CD4-positive, CD25-positive, alpha-beta regulatory T cell (primary cell): Measurements from ENCODE around the gene ATOH7. TPM values are rescaled to one million over a fixed set of nuclear protein-coding genes. Genes with fewer than 3 reads are reported as not detected.

Source experiments
- ATAC-seq, 2 donors: fragments of 150-1000 bp; cut with Tn5 transposase; one replicate each; pipeline ENCODE4 v1.10.0; 2021; ENCODE audit warnings: low read depth in 2 of 2, moderate number of reproducible peaks in 2 of 2, moderate library complexity in 1 of 2
- DNase-seq, 3 donors: peaks; one replicate each; pipeline versions ENCODE4 v3.0.0 to v3.0.0-alpha.2; 2012 to 2022; ENCODE audit warnings: mixed read lengths in 1 of 3
- H3K27ac ChIP-seq: one replicate; pipeline ENCODE4 v1.7.0; 2013; ENCODE audit warnings: mild to moderate bottlenecking, low read length; ENCODE audit not compliant: insufficient read depth, poor library complexity, severe bottlenecking
- H3K27me3 ChIP-seq: one replicate; pipeline ENCODE4 v1.7.0; 2013; ENCODE audit warnings: low read length; ENCODE audit not compliant: control insufficient read depth, insufficient read depth
- H3K36me3 ChIP-seq: one replicate; pipeline ENCODE4 v1.7.0; 2013; ENCODE audit warnings: mild to moderate bottlenecking, low read length, moderate library complexity; ENCODE audit not compliant: control insufficient read depth, insufficient read depth
- H3K4me1 ChIP-seq: 2 replicates; pipeline ENCODE4 v1.7.0; 2013; ENCODE audit warnings: mild to moderate bottlenecking, low read length; ENCODE audit not compliant: insufficient read depth, control insufficient read depth, poor library complexity, severe bottlenecking
- H3K4me3 ChIP-seq: one replicate; pipeline ENCODE4 v1.7.0; 2013; ENCODE audit warnings: low read depth, mild to moderate bottlenecking, low read length, moderate library complexity
- H3K9me3 ChIP-seq, 2 experiments: 1 replicate in 1 of 2; 2 replicates in 1 of 2; pipeline ENCODE4 v1.7.0; 2013; ENCODE audit warnings: low read length in 2 of 2, mild to moderate bottlenecking in 1 of 2, moderate library complexity in 1 of 2; ENCODE audit not compliant: control insufficient read depth in 2 of 2
- H3K27ac Mint-ChIP-seq, 3 donors: one replicate each; pipeline ENCODE4 v1.8.0; 2020 to 2022; ENCODE audit warnings: mild to moderate bottlenecking in 3 of 3, mixed read lengths in 3 of 3, moderate library complexity in 2 of 3
- H3K27me3 Mint-ChIP-seq: one replicate; pipeline ENCODE4 v1.8.0; 2022; ENCODE audit warnings: mild to moderate bottlenecking, mixed read lengths
- H3K36me3 Mint-ChIP-seq: one replicate; pipeline ENCODE4 v1.8.0; 2020; ENCODE audit warnings: mixed read lengths
- H3K4me1 Mint-ChIP-seq, 4 donors: one replicate each; pipeline ENCODE4 v1.8.0; 2020 to 2022; ENCODE audit warnings: mixed read lengths in 4 of 4, mild to moderate bottlenecking in 1 of 4
- H3K4me3 Mint-ChIP-seq, 4 donors: one replicate each; pipeline ENCODE4 v1.8.0; 2020 to 2022; ENCODE audit warnings: mild to moderate bottlenecking in 4 of 4, mixed read lengths in 4 of 4, moderate library complexity in 3 of 4
- H3K9me3 Mint-ChIP-seq, 7 donors: one replicate each; pipeline ENCODE4 v1.8.0; 2020 to 2022; ENCODE audit warnings: mixed read lengths in 7 of 7, mild to moderate bottlenecking in 3 of 7, moderate library complexity in 2 of 7
- polyA plus RNA-seq, 4 donors: library from polyadenylated mRNA; unstranded; fragments of 300-500 nt; fragmentation: Illumina TruSeq; gene quantifications; one replicate each; pipeline ENCODE4 v1.2.3, GENCODE V29; 2021
- total RNA-seq: library from RNA; stranded (reverse); gene quantifications from one replicate; pipeline ENCODE4 v1.2.3, GENCODE V29; 2022

ATOH7 gene
- total and polyA plus RNA-seq, 5 donors from 2014 or later = not detected

DNA sequence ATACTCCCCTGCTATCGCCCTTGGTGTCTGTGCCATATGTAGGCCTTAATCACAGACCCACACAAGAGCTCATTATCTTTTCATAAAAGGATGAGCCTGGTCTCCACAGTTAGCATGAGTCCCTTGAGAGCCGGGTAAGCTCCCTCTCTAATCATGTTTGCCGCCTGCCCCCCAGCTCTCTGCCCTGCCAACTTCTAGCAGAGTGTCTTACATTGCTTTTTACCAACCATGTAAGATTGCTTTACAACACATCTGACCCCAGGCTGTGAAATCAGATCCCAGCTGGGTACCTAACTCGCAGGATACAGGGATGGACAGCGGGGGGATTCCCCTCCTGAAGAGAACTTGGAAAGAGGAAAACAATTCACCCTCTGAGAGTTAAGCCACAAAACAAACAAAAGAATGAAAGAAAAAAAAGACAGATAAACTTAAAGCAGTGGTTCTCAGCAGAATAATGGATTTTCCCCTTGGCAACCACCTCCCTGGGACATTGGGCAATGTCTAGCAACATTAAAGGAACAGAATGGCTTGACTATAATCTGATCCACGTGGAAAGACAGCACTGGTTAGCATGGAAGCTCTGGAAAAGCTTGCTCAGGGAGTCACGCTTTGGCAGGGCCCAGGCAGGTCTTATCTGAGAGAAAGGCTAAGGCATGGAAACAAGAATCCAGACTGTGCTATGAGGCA, 39.4 kb upstream of the ATOH7 start:
- Mint-ChIP-seq H3K27ac (no peak overlapping the region), H3K9me3 (peaks cover 0 to 8% (median 0%) of the 10 kb centered on the region in 7 donors), H3K27me3 (peaks cover 14% of the 10 kb centered on the region), H3K36me3 (no peaks in the 10 kb centered on the region), H3K4me3 (no peak overlapping the region), H3K4me1 (no peaks in the 10 kb centered on the region)
- H3K27ac ChIP-seq = no peak overlapping the region
- H3K36me3 ChIP-seq = no peaks in the 10 kb centered on the region
- DNase-seq (no peak), ATAC-seq (no peak)
- H3K9me3 ChIP-seq = no peaks in the 10 kb centered on the region
- H3K4me3 ChIP-seq = no peak overlapping the region
- H3K4me1 ChIP-seq = no peaks in the 10 kb centered on the region
- H3K27me3 ChIP-seq = no peaks in the 10 kb centered on the region

DNA sequence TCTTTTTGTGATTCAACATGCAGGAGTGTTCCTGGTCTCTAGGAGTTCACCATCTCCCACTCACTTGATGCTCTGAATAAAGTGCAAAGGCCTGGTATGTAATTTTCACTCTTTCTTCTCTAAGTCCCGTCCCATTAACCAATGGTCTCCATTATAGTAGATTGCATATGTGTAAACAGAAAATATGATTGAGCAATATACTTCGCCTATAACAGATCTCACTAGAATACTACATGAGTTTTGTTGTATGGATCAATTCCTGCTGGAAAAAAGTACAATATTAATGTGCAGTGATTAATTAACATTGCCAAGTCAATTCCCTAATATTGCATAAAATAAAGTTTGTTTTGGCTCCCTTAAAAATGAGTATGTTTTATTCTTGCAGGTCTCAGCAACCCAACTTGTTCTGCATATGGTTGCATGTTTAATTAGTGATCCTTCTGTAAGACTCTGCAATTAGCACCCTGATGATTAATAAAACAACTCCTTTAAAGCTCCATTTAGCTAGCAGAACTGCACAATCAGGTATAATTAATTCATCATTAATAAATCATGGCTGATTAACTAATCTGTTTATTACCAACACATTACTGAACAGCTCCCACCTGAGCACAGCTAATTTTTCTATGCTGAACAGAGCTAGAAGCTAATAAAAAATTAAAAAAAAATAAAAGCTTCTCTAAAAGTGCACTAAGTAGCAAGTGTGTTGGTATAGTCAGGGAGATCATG, 37.8 kb upstream of the ATOH7 start:
- H3K4me3 Mint-ChIP-seq = no peak overlapping the region
- H3K4me3 ChIP-seq = no peak overlapping the region
- peaks cover 14% of the 10 kb centered on the region for H3K27me3 Mint-ChIP-seq
- no peaks in the 10 kb centered on the region for H3K36me3 ChIP-seq
- no peaks in the 10 kb centered on the region for H3K36me3 Mint-ChIP-seq
- H3K4me1 ChIP-seq = no peaks in the 10 kb centered on the region
- DNase-seq = no peak
- no peak overlapping the region for H3K27ac Mint-ChIP-seq
- no peaks in the 10 kb centered on the region for H3K4me1 Mint-ChIP-seq
- no peaks in the 10 kb centered on the region for H3K9me3 ChIP-seq
- ATAC-seq = no peak
- no peaks in the 10 kb centered on the region for H3K27me3 ChIP-seq
- H3K9me3 Mint-ChIP-seq = peaks cover 0 to 5% (median 0%) of the 10 kb centered on the region in 7 donors
- H3K27ac ChIP-seq = no peak overlapping the region

DNA sequence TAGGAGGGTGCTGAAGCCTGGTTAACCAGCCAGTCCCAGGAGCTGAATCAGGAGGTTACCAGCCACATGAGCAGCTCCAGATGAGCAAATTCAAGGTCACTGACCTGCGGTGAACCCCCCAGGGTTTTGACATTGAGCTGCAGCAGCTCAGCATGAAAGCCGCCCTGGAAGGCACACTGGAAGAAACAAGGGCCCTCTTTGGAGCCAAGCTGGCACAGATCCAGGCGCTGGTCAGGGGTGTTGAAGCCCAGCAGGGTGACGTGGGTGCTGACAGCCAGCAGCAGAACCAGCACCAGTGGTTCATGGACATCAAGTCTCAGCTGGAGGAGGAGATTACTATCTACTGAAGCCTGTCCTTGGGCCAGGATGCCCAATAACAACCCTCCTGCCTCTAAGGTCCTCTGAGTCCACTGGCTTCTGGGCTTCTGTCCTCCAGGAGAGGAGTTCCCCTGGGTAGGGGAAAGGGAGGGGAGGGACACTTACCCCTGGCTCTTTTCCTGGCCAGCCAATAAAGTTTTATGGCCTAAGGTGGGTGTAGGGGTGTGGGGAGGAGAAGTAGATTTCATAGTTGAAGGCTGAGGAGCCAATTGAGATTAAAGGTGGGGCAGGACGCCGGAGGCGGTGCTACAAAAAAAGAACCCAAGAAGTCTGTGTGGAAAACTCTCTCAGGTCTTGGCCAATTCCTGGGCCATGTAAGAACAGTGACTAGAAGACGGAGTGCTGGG, 29.4 kb upstream of the ATOH7 start:
- ATAC-seq (no peak), DNase-seq (no peak)
- Histone ChIP-seq H3K4me1 (no peaks in the 10 kb centered on the region), H3K9me3 (no peaks in the 10 kb centered on the region), H3K27me3 (no peaks in the 10 kb centered on the region), H3K27ac (no peak overlapping the region), H3K36me3 (no peaks in the 10 kb centered on the region), H3K4me3 (no peak overlapping the region)
- peaks cover 21% of the 10 kb centered on the region for H3K27me3 Mint-ChIP-seq
- peaks cover 0 to 3% (median 0%) of the 10 kb centered on the region in 7 donors for H3K9me3 Mint-ChIP-seq
- no peak overlapping the region for H3K4me3 Mint-ChIP-seq
- H3K27ac Mint-ChIP-seq = no peak overlapping the region
- H3K36me3 Mint-ChIP-seq = no peaks in the 10 kb centered on the region
- H3K4me1 Mint-ChIP-seq = no peaks in the 10 kb centered on the region

DNA sequence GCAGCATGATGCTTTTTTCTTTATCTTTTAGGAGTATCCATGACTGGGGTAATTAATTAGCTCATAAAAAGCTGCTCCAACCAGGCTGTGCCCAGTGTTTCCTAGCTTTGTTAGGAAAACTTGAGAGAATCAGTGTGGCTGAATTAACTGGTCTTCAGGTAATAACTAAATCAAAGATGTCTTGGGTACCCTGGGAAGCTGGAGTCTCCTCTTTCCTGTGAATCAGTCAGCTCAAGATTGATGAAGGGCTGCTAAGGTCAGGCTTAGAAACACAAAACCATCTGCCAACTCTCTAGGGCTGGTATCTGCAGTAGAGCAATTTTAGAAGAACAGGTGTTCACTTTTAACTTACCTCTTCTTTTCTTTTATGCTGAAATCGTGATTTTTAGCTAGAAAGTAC, 21.4 kb upstream of the ATOH7 start:
- Histone ChIP-seq H3K36me3 (no peaks in the 10 kb centered on the region), H3K4me3 (no peak overlapping the region), H3K4me1 (no peaks in the 10 kb centered on the region), H3K9me3 (no peaks in the 10 kb centered on the region), H3K27me3 (peaks cover 6% of the 10 kb centered on the region), H3K27ac (no peak overlapping the region)
- H3K9me3 Mint-ChIP-seq = no peaks in the 10 kb centered on the region
- H3K27me3 Mint-ChIP-seq = peaks cover 14% of the 10 kb centered on the region
- H3K27ac Mint-ChIP-seq = no peak overlapping the region
- no peaks in the 10 kb centered on the region for H3K36me3 Mint-ChIP-seq
- no peak for ATAC-seq
- peaks cover 0 to 4% (median 0%) of the 10 kb centered on the region in 4 donors for H3K4me1 Mint-ChIP-seq
- DNase-seq = no peak
- no peak overlapping the region for H3K4me3 Mint-ChIP-seq

DNA sequence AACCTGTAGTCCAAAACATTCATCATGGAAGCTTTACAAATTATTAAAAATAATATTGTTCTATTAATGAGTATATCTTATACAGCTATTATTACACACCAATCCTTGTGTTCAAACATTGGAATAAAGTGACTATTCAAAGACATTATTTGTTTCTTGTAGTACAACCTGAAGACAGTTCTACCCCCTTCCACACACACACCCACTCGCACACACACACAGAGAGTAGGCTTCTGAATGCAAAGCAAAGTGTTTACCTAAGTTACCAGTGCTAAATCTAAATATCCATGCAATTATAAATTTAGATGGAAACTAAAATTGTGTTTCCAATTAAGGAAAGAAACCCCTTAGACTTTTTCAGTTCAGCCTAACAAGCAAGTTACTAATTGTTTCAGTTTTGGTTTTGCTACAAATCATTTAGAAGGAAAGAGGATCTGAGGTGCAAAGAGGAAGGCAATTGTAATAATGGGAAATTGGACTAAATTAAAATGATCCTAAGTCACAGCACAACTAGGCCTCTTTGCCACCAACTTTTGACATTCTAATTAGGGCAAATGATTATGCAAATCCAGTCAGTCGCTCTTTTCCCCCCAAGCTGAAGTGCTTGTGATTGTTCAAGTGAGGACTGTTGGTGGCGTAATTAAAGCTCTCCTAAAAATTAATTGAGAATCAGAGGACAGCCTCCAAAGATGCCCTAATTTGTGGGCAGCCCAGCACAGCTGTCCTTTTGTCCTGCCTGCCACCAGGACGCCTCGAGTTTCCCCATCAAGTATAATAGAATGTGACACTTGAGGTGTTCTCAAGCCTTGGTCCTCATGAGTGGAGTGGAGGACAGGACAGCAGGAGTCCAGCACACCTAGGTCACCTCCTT, 19.9 kb upstream of the ATOH7 start:
- Histone ChIP-seq H3K27ac (no peak overlapping the region), H3K27me3 (peaks cover 6% of the 10 kb centered on the region), H3K4me3 (no peak overlapping the region), H3K36me3 (no peaks in the 10 kb centered on the region), H3K9me3 (no peaks in the 10 kb centered on the region), H3K4me1 (no peaks in the 10 kb centered on the region)
- H3K36me3 Mint-ChIP-seq = no peaks in the 10 kb centered on the region
- ATAC-seq = no peak
- DNase-seq = no peak
- no peaks in the 10 kb centered on the region for H3K9me3 Mint-ChIP-seq
- H3K27ac Mint-ChIP-seq = no peak overlapping the region
- H3K4me3 Mint-ChIP-seq = no peak overlapping the region
- H3K4me1 Mint-ChIP-seq = peaks cover 0 to 4% (median 0%) of the 10 kb centered on the region in 4 donors
- peaks cover 17% of the 10 kb centered on the region for H3K27me3 Mint-ChIP-seq

DNA sequence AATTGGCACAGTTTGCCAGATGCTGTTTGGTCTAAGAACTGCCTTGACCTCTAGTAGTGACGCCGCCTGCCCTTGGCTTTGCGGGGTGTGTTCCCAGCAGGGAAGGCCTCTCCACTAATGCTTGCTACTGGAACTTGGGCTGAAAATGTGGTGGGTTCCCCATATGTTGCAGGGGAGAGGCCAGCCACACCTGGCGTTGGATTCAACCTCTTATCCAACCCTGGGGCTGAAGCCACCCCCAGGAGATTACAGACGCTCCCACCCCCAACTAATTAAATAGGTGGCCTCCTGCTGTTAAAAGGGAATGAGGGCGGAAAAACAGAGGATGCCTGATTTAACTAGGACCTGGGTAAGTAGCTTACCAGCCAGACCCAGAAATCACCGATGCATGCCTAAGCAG, 19.2 kb upstream of the ATOH7 start:
- Mint-ChIP-seq H3K27me3 (peaks cover 10% of the 10 kb centered on the region), H3K9me3 (no peaks in the 10 kb centered on the region), H3K36me3 (no peaks in the 10 kb centered on the region), H3K27ac (no peak overlapping the region), H3K4me3 (no peak overlapping the region), H3K4me1 (peaks cover 0 to 4% (median 0%) of the 10 kb centered on the region in 4 donors)
- Histone ChIP-seq H3K27me3 (peaks cover 6% of the 10 kb centered on the region), H3K36me3 (no peaks in the 10 kb centered on the region), H3K9me3 (no peaks in the 10 kb centered on the region), H3K27ac (no peak overlapping the region), H3K4me3 (no peak overlapping the region), H3K4me1 (no peaks in the 10 kb centered on the region)
- ATAC-seq = no peak
- DNase-seq = no peak

DNA sequence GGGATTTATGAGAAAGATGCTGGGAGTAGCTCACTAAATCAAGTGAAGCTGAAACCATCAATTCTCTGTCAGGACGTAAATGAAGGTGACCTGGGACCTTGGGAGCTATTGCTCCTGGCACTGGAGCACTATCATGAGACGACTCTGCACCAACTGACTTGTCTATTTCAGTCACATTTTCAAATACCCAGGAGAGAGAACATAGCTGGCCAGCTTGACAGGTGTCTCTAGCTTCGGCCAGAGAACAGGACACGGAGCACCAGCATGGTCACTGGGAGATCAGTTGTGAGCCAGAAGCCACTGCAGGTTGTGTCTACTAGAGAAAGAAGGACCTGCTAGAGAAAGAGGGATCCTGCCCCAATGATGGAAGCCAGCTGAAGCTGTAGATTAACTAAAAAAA, 17.4 kb upstream of the ATOH7 start:
- Mint-ChIP-seq H3K27me3 (peaks cover 14% of the 10 kb centered on the region), H3K36me3 (no peaks in the 10 kb centered on the region), H3K4me3 (no peak overlapping the region), H3K9me3 (no peaks in the 10 kb centered on the region), H3K4me1 (peaks cover 0 to 4% (median 0%) of the 10 kb centered on the region in 4 donors), H3K27ac (no peak overlapping the region)
- Histone ChIP-seq H3K4me1 (no peaks in the 10 kb centered on the region), H3K27me3 (peaks cover 2% of the 10 kb centered on the region), H3K36me3 (no peaks in the 10 kb centered on the region), H3K9me3 (no peaks in the 10 kb centered on the region), H3K4me3 (no peak overlapping the region), H3K27ac (no peak overlapping the region)
- no peak for DNase-seq
- ATAC-seq = no peak
